ENCODE results near the gene RALBP1. TPM values are rescaled to one million over a fixed set of nuclear protein-coding genes. Genes with fewer than 3 reads are reported as not detected.
A peak's percentile ranks its signal among the peaks of the same experiment; 100 is the strongest.

The RALBP1 gene
- polyA plus RNA-seq, 6 donors from 2014 or later = 31.0 to 49.2 (median 41.7) TPM

DNA sequence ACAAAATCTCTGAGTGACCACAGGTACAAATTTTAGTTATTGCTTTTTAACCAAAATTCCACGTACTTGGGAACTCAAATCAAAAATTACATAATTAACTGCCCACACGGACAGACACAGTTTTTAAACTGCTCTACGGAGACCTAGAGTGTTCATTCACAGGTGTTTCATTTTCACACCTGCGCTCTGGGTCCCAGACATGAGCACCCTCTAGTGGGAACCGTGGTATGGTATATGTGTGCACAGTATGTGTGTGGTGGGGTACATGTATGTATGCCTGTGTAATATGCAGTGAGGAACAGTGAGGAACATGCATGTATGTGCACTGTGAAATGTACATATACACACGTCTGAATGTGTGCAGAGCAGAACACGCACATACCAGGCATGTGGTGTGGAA lies 74.1 kb downstream of the RALBP1 start:
- no peak overlapping the region for H3K27ac Mint-ChIP-seq
- peaks cover 22 to 52% of the 10 kb centered on the region in 2 donors for H3K36me3 Mint-ChIP-seq
- no peaks in the 10 kb centered on the region for H3K4me1 Mint-ChIP-seq
- H3K9me3 Mint-ChIP-seq = peaks cover 0 to 10% (median 3%) of the 10 kb centered on the region in 7 donors
- H3K27me3 Mint-ChIP-seq = no peaks in the 10 kb centered on the region
- ATAC-seq (ENCODE audit: low read depth in 2 of 2) = no peak
- peak overlapping the region in 1 of 8 donors; percentile 63 for H3K4me3 Mint-ChIP-seq
- no peak for DNase-seq

DNA sequence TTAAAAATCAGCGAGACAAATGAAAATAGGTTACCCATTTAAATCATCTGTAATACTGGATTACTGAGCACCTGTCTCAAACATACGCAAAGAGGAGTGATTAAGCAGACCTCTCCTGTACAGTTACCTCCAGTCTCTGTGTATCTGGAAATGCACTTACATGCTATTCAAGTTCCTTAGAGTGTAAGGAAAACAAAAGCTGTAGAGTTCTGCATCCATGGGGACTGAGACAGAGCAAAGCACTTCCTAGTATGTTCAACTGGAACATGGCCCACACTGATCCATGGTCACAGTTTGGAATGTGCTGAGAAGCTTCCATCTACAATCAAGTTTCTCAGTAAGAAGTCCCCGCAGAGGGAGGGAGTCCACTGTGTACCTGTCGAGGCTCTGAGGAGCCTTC lies 75.1 kb downstream of the RALBP1 start:
- no peaks in the 10 kb centered on the region for H3K4me1 Mint-ChIP-seq
- ATAC-seq (ENCODE audit: low read depth in 2 of 2) (no peak), DNase-seq (no peak)
- H3K9me3 Mint-ChIP-seq = peaks cover 0 to 10% (median 3%) of the 10 kb centered on the region in 7 donors
- H3K4me3 Mint-ChIP-seq = no peak overlapping the region
- H3K27ac Mint-ChIP-seq = peak overlapping the region in 1 of 6 donors; percentile 24
- H3K27me3 Mint-ChIP-seq = no peaks in the 10 kb centered on the region
- H3K36me3 Mint-ChIP-seq = peaks cover 29 to 55% of the 10 kb centered on the region in 2 donors

DNA sequence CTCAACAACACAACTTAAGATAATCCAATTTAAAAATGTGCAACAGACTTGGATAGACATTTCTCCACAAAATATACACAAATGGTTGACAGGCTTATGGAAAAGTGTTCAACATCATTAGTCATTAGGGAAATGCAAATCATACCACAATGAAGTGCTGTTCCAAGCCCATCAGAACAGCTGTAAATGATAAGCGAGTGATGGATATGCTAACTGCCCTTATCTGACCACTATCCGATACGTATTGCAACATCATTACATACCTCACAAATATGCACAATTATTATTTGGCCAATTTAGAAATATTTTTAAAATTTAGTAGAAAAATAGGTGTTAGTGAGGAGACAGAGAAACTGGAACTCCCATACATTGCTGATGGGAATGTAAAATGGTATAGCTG lies 76.9 kb downstream of the RALBP1 start:
- Mint-ChIP-seq H3K4me3 (no peak overlapping the region), H3K9me3 (peaks cover 0 to 10% (median 3%) of the 10 kb centered on the region in 7 donors), H3K27me3 (no peaks in the 10 kb centered on the region), H3K27ac (no peak overlapping the region), H3K36me3 (peaks cover 29 to 49% of the 10 kb centered on the region in 2 donors), H3K4me1 (no peaks in the 10 kb centered on the region)
- ATAC-seq (ENCODE audit: low read depth in 2 of 2) = no peak
- no peak for DNase-seq

GRCh38 chr18:9552616-9553015 lies 77.3 kb downstream of the RALBP1 start:
- peaks cover 32 to 49% of the 10 kb centered on the region in 2 donors for H3K36me3 Mint-ChIP-seq
- H3K4me3 Mint-ChIP-seq = no peak overlapping the region
- H3K27me3 Mint-ChIP-seq = no peaks in the 10 kb centered on the region
- ATAC-seq (ENCODE audit: low read depth in 2 of 2) (no peak), DNase-seq (no peak)
- no peaks in the 10 kb centered on the region for H3K4me1 Mint-ChIP-seq
- H3K9me3 Mint-ChIP-seq = peaks cover 0 to 10% (median 3%) of the 10 kb centered on the region in 7 donors
- no peak overlapping the region for H3K27ac Mint-ChIP-seq

DNA sequence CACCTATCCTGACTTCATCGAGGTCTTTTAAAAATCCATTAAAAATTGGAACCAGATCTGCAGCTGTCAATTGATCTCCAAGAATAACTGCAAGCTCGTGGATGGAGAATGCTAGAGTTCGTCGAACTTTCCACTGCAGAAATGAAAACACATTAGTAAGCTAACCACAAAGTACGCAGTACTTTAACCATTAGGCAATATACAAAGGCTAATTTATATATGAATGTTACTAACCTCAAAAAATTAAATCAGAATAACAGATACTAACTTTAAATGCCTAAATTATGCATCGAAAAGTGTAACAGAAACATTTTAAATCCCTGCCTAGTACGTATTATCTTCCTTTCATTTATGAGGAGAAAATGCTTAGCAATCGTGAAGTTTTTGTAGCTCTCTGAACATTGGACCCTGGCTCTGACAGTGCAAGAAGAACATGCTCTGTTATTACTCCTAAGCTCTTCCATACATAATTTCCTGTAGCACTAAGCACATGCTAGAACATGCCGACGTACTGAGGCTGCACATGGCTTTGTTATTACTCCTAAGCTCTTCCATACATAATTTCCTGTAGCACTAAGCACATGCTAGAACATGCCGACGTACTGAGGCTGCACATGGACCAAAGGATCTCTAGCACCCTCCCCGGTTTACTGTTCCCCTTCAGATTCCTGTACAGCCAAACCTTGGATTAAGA lies 82.1 kb downstream of the RALBP1 start:
- Mint-ChIP-seq H3K4me3 (no peak overlapping the region), H3K27ac (peak overlapping the region in 1 of 6 donors; percentile 35), H3K27me3 (no peaks in the 10 kb centered on the region)

GRCh38 chr18:9558387-9559064 lies 83.2 kb downstream of the RALBP1 start:
- Mint-ChIP-seq H3K27me3 (no peaks in the 10 kb centered on the region), H3K4me3 (no peak overlapping the region), H3K36me3 (peaks cover 40 to 49% of the 10 kb centered on the region in 2 donors), H3K27ac (no peak overlapping the region), H3K4me1 (no peaks in the 10 kb centered on the region), H3K9me3 (peaks cover 0 to 1% (median 0%) of the 10 kb centered on the region in 7 donors)
- ATAC-seq (ENCODE audit: low read depth in 2 of 2) = no peak
- DNase-seq = no peak

More for the DNA sequence above, 82.1 kb downstream of the RALBP1 start:
- peaks cover 0 to 10% (median 3%) of the 10 kb centered on the region in 7 donors for H3K9me3 Mint-ChIP-seq
- H3K4me1 Mint-ChIP-seq = no peaks in the 10 kb centered on the region
- peaks cover 37 to 49% of the 10 kb centered on the region in 2 donors for H3K36me3 Mint-ChIP-seq
- no peak for ATAC-seq (ENCODE audit: low read depth in 2 of 2)
- no peak for DNase-seq

DNA sequence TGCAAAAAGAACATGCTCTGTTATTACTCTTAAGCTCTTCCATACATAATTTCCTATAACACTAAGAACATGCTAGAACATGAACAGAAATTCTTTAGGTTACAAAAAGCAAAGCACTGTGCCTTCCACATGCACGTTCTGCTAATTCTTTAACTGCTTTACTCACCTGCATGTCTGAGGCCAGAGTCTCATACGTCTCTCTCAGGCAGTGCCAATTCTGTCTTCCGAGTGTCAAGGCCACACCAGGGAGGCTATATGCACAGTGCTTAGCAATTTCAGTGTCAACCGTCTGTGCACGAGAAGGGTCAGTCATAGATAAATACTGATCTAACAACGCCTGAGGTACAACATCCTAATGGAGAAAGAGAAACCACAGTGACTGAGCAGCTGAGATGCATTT lies 83.9 kb downstream of the RALBP1 start:
- ATAC-seq (ENCODE audit: low read depth in 2 of 2) (no peak), DNase-seq (no peak)
- Mint-ChIP-seq H3K27me3 (no peaks in the 10 kb centered on the region), H3K4me1 (no peaks in the 10 kb centered on the region), H3K36me3 (peaks cover 41 to 53% of the 10 kb centered on the region in 2 donors), H3K27ac (no peak overlapping the region), H3K4me3 (no peak overlapping the region), H3K9me3 (no peaks in the 10 kb centered on the region)

- Mint-ChIP-seq H3K4me1 (peaks cover 0 to 4% (median 0%) of the 10 kb centered on the region in 3 donors), H3K4me3 (no peak overlapping the region), H3K36me3 (peaks cover 40 to 49% of the 10 kb centered on the region in 2 donors), H3K27me3 (no peaks in the 10 kb centered on the region), H3K9me3 (no peaks in the 10 kb centered on the region), H3K27ac (peak overlapping the region in 1 of 6 donors; percentile 16)
- DNase-seq (no peak), ATAC-seq (ENCODE audit: low read depth in 2 of 2) (no peak)
These were observed 86.4 kb downstream of the RALBP1 start for GRCh38 chr18:9561759-9562158.

DNA sequence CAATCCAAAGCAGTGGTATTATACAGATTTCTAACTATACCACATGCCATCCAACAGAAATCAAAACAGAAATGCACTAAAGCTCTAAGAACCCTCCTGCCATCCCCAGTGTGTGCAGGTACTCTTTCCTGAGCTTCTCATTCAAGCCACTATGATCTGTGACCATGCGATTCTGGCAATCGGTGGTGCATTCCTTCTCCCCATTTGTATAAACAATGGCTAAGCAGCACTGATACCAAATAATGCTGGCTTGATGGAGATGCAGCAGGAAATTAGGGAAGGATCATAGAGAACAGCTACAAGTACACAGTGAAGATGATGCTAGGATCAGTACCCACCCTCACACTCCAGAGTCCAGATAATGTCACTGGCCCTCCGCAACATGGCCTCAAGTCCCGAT lies 87.3 kb downstream of the RALBP1 start:
- H3K27ac Mint-ChIP-seq = peak overlapping the region in 1 of 6 donors; percentile 43
- no peak overlapping the region for H3K4me3 Mint-ChIP-seq
- peaks cover 37 to 41% of the 10 kb centered on the region in 2 donors for H3K36me3 Mint-ChIP-seq
- no peak for ATAC-seq (ENCODE audit: low read depth in 2 of 2)
- H3K4me1 Mint-ChIP-seq = peaks cover 0 to 4% (median 0%) of the 10 kb centered on the region in 3 donors
- no peak for DNase-seq
- H3K9me3 Mint-ChIP-seq = no peaks in the 10 kb centered on the region
- H3K27me3 Mint-ChIP-seq = no peaks in the 10 kb centered on the region

- Mint-ChIP-seq H3K27ac (no peak overlapping the region), H3K27me3 (no peaks in the 10 kb centered on the region), H3K4me1 (peaks cover 0 to 4% (median 0%) of the 10 kb centered on the region in 3 donors), H3K9me3 (no peaks in the 10 kb centered on the region), H3K4me3 (no peak overlapping the region), H3K36me3 (peaks cover 30 to 34% of the 10 kb centered on the region in 2 donors)
- ATAC-seq (ENCODE audit: low read depth in 2 of 2) (no peak), DNase-seq (no peak)
These were observed 88.0 kb downstream of the RALBP1 start for GRCh38 chr18:9563331-9563730.

GRCh38 chr18:9565407-9565806 lies 90.1 kb downstream of the RALBP1 start:
- peak overlapping the region in 1 of 6 donors; percentile 24 for H3K27ac Mint-ChIP-seq
- no peaks in the 10 kb centered on the region for H3K9me3 Mint-ChIP-seq
- no peaks in the 10 kb centered on the region for H3K27me3 Mint-ChIP-seq
- no peak overlapping the region for H3K4me3 Mint-ChIP-seq
- no peak for ATAC-seq (ENCODE audit: low read depth in 2 of 2)
- H3K36me3 Mint-ChIP-seq = peaks cover 25 to 26% of the 10 kb centered on the region in 2 donors
- H3K4me1 Mint-ChIP-seq = peaks cover 0 to 4% (median 0%) of the 10 kb centered on the region in 3 donors
- DNase-seq = no peak

DNA sequence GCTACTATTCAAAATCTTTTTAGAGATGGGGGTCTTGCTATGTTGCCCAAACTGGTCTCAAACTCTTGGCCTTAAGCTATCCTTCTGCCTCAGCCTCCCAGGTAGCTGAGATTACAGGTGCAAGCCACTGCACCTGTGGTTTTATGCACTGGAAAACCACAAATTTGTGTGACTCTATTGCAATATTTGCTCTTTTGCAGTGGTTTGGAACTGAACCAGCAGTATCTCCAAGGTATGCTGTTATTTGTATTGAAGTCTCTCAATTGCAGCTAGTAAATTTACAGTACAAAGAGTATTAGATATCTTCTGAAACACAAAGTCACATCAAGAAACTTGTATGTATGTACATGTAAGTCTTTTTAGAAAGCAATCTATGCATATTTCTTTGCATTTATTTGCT lies 92.9 kb downstream of the RALBP1 start:
- ATAC-seq (ENCODE audit: low read depth in 2 of 2) (no peak), DNase-seq (no peak)
- Mint-ChIP-seq H3K9me3 (no peaks in the 10 kb centered on the region), H3K36me3 (peaks cover 17 to 26% of the 10 kb centered on the region in 2 donors), H3K4me3 (no peak overlapping the region), H3K4me1 (peaks cover 0 to 4% (median 0%) of the 10 kb centered on the region in 3 donors), H3K27ac (no peak overlapping the region), H3K27me3 (no peaks in the 10 kb centered on the region)

GRCh38 chr18:9569178-9569577 lies 93.9 kb downstream of the RALBP1 start:
- Mint-ChIP-seq H3K4me3 (no peak overlapping the region), H3K27me3 (no peaks in the 10 kb centered on the region), H3K4me1 (peaks cover 0 to 4% (median 0%) of the 10 kb centered on the region in 3 donors), H3K9me3 (no peaks in the 10 kb centered on the region), H3K27ac (no peak overlapping the region), H3K36me3 (peaks cover 7 to 21% of the 10 kb centered on the region in 2 donors)
- no peak for DNase-seq
- ATAC-seq (ENCODE audit: low read depth in 2 of 2) = no peak

DNA sequence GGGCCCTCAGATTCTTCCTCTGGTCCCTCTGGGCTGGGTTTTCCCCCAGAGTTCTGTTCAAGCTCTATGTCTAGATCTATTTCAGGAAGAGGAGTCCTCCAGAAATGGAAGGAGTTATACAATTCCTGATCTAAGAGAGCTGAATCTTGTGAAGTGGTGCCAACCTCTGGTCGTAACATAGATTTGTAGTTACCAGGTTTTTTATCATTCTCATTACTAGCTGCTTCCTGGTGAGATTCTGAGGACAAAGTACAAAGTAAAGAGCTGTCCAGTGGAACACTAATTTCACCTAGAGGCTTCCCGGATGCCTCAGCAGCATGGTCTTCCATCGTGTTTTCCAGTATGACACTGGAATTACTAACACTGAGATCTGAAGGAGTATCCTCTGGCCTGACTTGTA lies 94.9 kb downstream of the RALBP1 start:
- peaks cover 7 to 18% of the 10 kb centered on the region in 2 donors for H3K36me3 Mint-ChIP-seq

More for the DNA sequence above, 94.9 kb downstream of the RALBP1 start:
- Mint-ChIP-seq H3K4me3 (no peak overlapping the region), H3K4me1 (peaks cover 0 to under 1% (median 0%) of the 10 kb centered on the region in 3 donors), H3K9me3 (no peaks in the 10 kb centered on the region), H3K27me3 (no peaks in the 10 kb centered on the region), H3K27ac (peak overlapping the region in 1 of 6 donors; percentile 74)
- DNase-seq (no peak), ATAC-seq (ENCODE audit: low read depth in 2 of 2) (no peak)

Measured in naive B cell (primary cell).